BLaER1 treated with 17β-estradiol and CSF1 and Interleukin-3, amounts not matched to agents 10 nM and 100 nM (cell line): ENCODE data around the gene OMA1.
"Not testable (repeated sequence)": the region's sequence is repeated elsewhere in the genome, so short reads cannot be mapped to it uniquely, and the experiment has no call there.

Experiments used
- H3K27ac ChIP-seq, 11 experiments: shearing (Covaris generic); formaldehyde crosslinking; 2 replicates each; pipeline ENCODE4 v1.8.1; 2022
- H3K27me3 ChIP-seq, 11 experiments: shearing (Covaris generic); formaldehyde crosslinking; 2 replicates each; pipeline ENCODE4 v1.8.1; 2022
- H3K36me3 ChIP-seq, 11 experiments: shearing (Covaris generic); formaldehyde crosslinking; 2 replicates each; pipeline ENCODE4 v1.8.1; 2022
- H3K4me1 ChIP-seq, 10 experiments: shearing (Covaris generic); formaldehyde crosslinking; 2 replicates each; pipeline ENCODE4 v1.8.1; 2022
- H3K4me2 ChIP-seq, 11 experiments: shearing (Covaris generic); formaldehyde crosslinking; 2 replicates each; pipeline ENCODE4 v1.8.1; 2022
- H3K4me3 ChIP-seq, 10 experiments: shearing (Covaris generic); formaldehyde crosslinking; 2 replicates each; pipeline ENCODE4 v1.8.1; 2022
- H3K9ac ChIP-seq, 11 experiments: shearing (Covaris generic); formaldehyde crosslinking; 2 replicates each; pipeline ENCODE4 v1.8.1; 2022
- H3K9me3 ChIP-seq, 11 experiments: shearing (Covaris generic); formaldehyde crosslinking; replicated peaks in 1 of 11; 2 replicates each; pipeline ENCODE4 v1.8.1; 2022
- H4K20me1 ChIP-seq, 11 experiments: shearing (Covaris generic); formaldehyde crosslinking; 2 replicates each; pipeline ENCODE4 v1.8.1; 2022
- Cebpa-rat ChIP-seq, 11 experiments: shearing (Covaris generic); IDR thresholded peaks; 2 replicates each; pipeline ENCODE4 v1.8.1; 2022

The OMA1 gene

GRCh38 chr1:58543260-58543659 lies 3.3 kb downstream of the OMA1 start:
- TF ChIP-seq Cebpa-rat (IDR thresholded peaks at IDR 0.05), result no peak
- H4K20me1 ChIP-seq, result no peaks in the 10 kb centered on the region
- no peak overlapping the region for H3K27ac ChIP-seq
- H3K36me3 ChIP-seq, result peaks cover 0 to 4% (median 0%) of the 10 kb centered on the region in 11 experiments; a peak in 1 of 22 replicates
- H3K9ac ChIP-seq, result no peak overlapping the region
- no peaks in the 10 kb centered on the region for H3K9me3 ChIP-seq
- no peak overlapping the region for H3K4me2 ChIP-seq
- no peak overlapping the region for H3K4me3 ChIP-seq
- peaks cover 12 to 19% (median 13%) of the 10 kb centered on the region in 10 experiments for H3K4me1 ChIP-seq
- H3K27me3 ChIP-seq, result no peaks in the 10 kb centered on the region

DNA sequence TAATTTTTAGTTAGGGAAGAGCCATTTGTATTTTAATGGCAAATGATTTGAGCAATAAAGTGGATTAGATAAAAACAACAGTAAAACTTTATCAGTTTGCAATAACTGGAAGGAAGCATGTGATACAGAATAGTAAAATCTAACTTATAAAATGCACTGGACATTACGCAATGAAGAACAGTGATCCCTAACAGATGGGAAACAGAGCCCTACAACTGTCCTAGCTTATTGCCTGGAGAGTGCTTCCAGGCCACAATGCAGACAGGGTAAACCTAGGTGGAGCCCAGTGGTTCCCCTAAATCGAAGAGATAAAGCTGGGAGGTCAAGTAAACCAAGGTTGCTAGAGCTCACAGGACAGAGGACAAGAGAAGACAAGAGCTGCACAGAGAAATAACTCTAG lies 7.0 kb downstream of the OMA1 start:
- peaks cover 0 to 9% (median under 1%) of the 10 kb centered on the region in 10 experiments; a peak in 12 of 20 replicates for H3K4me1 ChIP-seq
- peak in 2 of 11 experiments; percentile 31 to 52; a peak in 1 of 22 replicates for TF ChIP-seq Cebpa-rat (IDR thresholded peaks at IDR 0.05)
- no peak overlapping the region for H3K9ac ChIP-seq
- no peak overlapping the region for H3K4me2 ChIP-seq
- H3K27me3 ChIP-seq, result no peaks in the 10 kb centered on the region
- H3K9me3 ChIP-seq, result no peaks in the 10 kb centered on the region
- H4K20me1 ChIP-seq, result no peaks in the 10 kb centered on the region
- H3K36me3 ChIP-seq, result peaks cover 0 to 4% (median 0%) of the 10 kb centered on the region in 11 experiments; a peak in 2 of 22 replicates
- H3K4me3 ChIP-seq, result no peak overlapping the region
- H3K27ac ChIP-seq, result no peak overlapping the region

DNA sequence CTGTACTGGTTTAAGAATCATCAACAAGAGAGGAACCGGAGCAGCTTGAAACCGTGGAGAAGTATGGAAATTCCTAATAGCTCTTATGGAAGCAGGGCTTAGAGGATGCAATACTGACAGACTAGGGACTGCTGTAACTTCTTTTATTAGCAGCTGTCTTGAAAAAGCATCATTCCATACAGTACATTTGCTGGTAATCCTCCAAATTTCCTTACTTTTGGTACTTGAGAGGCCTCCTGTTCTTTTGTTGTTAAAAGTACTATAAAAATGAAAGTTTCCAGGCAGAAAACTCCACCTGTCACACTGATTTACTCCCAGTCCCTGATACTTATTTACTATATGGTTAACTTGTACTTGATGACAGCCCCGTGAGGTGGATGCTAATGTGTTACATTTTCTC lies 7.7 kb downstream of the OMA1 start:
- Histone ChIP-seq H3K4me1 (0 out of 20 replicates have a peak, but pooled peaks cover 0 to 6% (median 0%) of the 10 kb centered on the region in 10 experiments), H3K36me3 (peaks cover 0 to 4% (median 0%) of the 10 kb centered on the region in 11 experiments; a peak in 2 of 22 replicates), H3K4me2 (no peak overlapping the region), H3K4me3 (no peak overlapping the region), H3K27me3 (no peaks in the 10 kb centered on the region), H3K9me3 (no peaks in the 10 kb centered on the region), H3K27ac (no peak overlapping the region), H4K20me1 (no peaks in the 10 kb centered on the region), H3K9ac (no peak overlapping the region)
- TF ChIP-seq Cebpa-rat (IDR thresholded peaks at IDR 0.05), result no peak

DNA sequence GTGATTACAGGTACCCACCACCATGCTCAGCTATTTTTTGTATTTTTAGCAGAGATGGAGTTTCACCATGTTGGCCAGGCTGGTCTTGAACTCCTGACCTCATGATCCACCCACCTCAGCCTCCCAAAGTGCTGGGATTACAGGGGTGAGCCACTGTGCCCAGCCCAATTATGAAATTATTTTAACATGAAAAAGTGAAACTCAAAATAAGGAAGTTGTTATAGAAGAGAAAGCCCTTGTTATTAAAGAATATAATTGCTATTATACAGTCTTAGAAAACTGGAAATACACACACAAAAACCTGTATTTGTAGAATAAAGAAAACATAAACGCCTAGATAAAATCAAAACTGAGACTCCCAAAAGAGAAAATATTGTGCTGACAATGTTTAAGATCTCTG lies 14.7 kb downstream of the OMA1 start:
- not testable (repeated sequence) for H3K9ac ChIP-seq

DNA sequence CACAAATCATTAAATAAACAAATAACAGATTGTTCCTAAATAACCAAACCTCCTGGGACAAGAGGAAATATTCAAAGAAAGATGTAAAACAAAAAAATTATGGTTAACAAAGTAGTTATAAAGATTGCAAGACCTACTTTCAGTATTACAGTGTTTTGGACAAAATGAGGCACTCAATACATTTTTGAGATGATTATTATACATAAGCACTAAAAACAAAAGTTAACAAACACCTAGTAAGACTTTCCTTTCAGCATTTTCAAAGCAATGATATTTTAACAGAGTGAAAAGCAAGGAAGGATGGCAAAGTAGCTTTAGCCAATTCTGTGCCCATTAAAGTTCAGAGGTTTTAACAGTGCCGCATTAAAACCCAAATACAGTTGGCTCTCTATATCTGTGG lies 17.2 kb downstream of the OMA1 start:
- Histone ChIP-seq H3K27ac (no peak overlapping the region), H3K36me3 (peaks cover 0 to 13% (median 0%) of the 10 kb centered on the region in 11 experiments; a peak in 5 of 22 replicates), H3K9ac (no peak overlapping the region), H4K20me1 (no peaks in the 10 kb centered on the region), H3K4me2 (no peak overlapping the region), H3K27me3 (no peaks in the 10 kb centered on the region), H3K9me3 (no peaks in the 10 kb centered on the region), H3K4me1 (peaks cover 0 to 5% (median 0%) of the 10 kb centered on the region in 10 experiments; a peak in 7 of 20 replicates), H3K4me3 (no peak overlapping the region)
- no peak for TF ChIP-seq Cebpa-rat (IDR thresholded peaks at IDR 0.05)

More for the DNA sequence above, 14.7 kb downstream of the OMA1 start:
- H4K20me1 ChIP-seq, H3K9me3 ChIP-seq, H3K27me3 ChIP-seq, H3K36me3 ChIP-seq, H3K4me3 ChIP-seq, H3K27ac ChIP-seq: not testable (repeated sequence)
- peak overlapping the region in 3 of 11 experiments; percentile 1 to 29 (median 24); a peak in 3 of 22 replicates for H3K4me2 ChIP-seq
- peaks cover 0 to 10% (median 0%) of the 10 kb centered on the region in 10 experiments; a peak in 7 of 20 replicates for H3K4me1 ChIP-seq

GRCh38 chr1:58528518-58528917 lies 18.0 kb downstream of the OMA1 start:
- TF ChIP-seq Cebpa-rat (IDR thresholded peaks at IDR 0.05), result no peak
- Histone ChIP-seq H4K20me1 (no peaks in the 10 kb centered on the region), H3K27ac (no peak overlapping the region), H3K4me1 (peaks cover 0 to 5% (median 0%) of the 10 kb centered on the region in 10 experiments; a peak in 7 of 20 replicates), H3K9ac (no peak overlapping the region), H3K27me3 (no peaks in the 10 kb centered on the region), H3K4me2 (no peak overlapping the region), H3K9me3 (no peaks in the 10 kb centered on the region), H3K4me3 (no peak overlapping the region), H3K36me3 (peaks cover 0 to 15% (median 0%) of the 10 kb centered on the region in 11 experiments; a peak in 8 of 22 replicates)

GRCh38 chr1:58524353-58524945 lies 22.1 kb downstream of the OMA1 start:
- Histone ChIP-seq H3K4me1 (no peaks in the 10 kb centered on the region), H3K9ac (no peak overlapping the region), H3K4me3 (no peak overlapping the region), H4K20me1 (no peaks in the 10 kb centered on the region), H3K27me3 (no peaks in the 10 kb centered on the region), H3K27ac (no peak overlapping the region), H3K4me2 (no peak overlapping the region), H3K9me3 (no peaks in the 10 kb centered on the region), H3K36me3 (peaks cover 0 to 17% (median 5%) of the 10 kb centered on the region in 11 experiments; a peak in 9 of 22 replicates)
- TF ChIP-seq Cebpa-rat (IDR thresholded peaks at IDR 0.05), result no peak

DNA sequence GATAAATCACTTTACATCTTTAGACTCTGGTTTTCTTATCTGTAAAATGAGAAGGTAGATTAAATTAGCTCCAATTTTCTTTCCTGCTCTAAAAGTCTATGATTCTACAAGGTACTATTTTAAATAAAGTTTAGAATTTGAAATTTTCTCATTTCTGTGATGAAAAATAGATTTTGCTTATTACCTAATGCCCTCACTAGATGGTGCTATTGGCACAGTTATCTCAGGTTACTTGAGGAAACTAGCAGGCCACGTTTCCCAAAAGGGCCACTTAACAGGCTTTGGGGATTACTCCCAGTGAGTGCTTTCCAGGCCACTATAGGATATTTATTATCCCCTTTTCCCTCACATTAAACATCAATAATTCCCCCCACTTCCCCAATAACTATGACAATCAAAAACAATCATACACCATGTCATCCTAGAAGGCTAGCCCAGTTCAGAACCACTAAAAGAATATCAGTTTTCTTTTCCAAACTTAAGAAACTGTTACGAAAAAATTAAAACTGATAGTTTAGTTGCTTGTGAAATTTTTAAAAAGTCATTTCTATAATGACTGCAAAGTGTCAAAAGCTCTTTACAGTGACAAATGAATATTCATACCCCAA lies 30.6 kb downstream of the OMA1 start:
- H3K27ac ChIP-seq, result no peak overlapping the region
- H3K4me1 ChIP-seq, result no peaks in the 10 kb centered on the region
- no peak overlapping the region for H3K9ac ChIP-seq

GRCh38 chr1:58513956-58514355 lies 32.6 kb downstream of the OMA1 start:
- Histone ChIP-seq H3K4me2 (no peak overlapping the region), H4K20me1 (no peaks in the 10 kb centered on the region), H3K4me1 (no peaks in the 10 kb centered on the region), H3K27ac (no peak overlapping the region), H3K36me3 (peaks cover 7 to 27% (median 12%) of the 10 kb centered on the region in 11 experiments), H3K4me3 (no peak overlapping the region), H3K9me3 (peaks cover 9 to 15% (median 11%) of the 10 kb centered on the region in 11 experiments), H3K9ac (no peak overlapping the region), H3K27me3 (no peaks in the 10 kb centered on the region)
- TF ChIP-seq Cebpa-rat (IDR thresholded peaks at IDR 0.05), result no peak

More for the DNA sequence above, 30.6 kb downstream of the OMA1 start:
- no peak overlapping the region for H3K4me3 ChIP-seq
- no peaks in the 10 kb centered on the region for H4K20me1 ChIP-seq
- TF ChIP-seq Cebpa-rat (IDR thresholded peaks at IDR 0.05), result no peak
- peaks cover 6 to 24% (median 9%) of the 10 kb centered on the region in 11 experiments for H3K36me3 ChIP-seq
- H3K4me2 ChIP-seq, result no peak overlapping the region
- no peaks in the 10 kb centered on the region for H3K27me3 ChIP-seq
- H3K9me3 ChIP-seq, result peaks cover 7 to 11% (median 9%) of the 10 kb centered on the region in 11 experiments
